Hepatocyte (in vitro differentiated cells): ENCODE measurements around the gene EHMT2. TPM values are rescaled to one million over a fixed set of nuclear protein-coding genes. Genes with fewer than 3 reads are reported as not detected.
"Not testable (repeated sequence)": the region's sequence is repeated elsewhere in the genome, so short reads cannot be mapped to it uniquely, and the experiment has no call there.

ENCODE experiments used
- DNase-seq: peaks from one replicate; pipeline ENCODE4 v3.0.0-alpha.2; 2016; ENCODE audit warnings: low spot score
- H2AFZ ChIP-seq: fragments of 200-600 bp; sonication (generic); 2 replicates; pipeline ENCODE4 v1.6.0; 2016; ENCODE audit warnings: antibody characterized with exemption, mild to moderate bottlenecking
- H3K27ac ChIP-seq: fragments of 200-600 bp; sonication (generic); 2 replicates; pipeline ENCODE4 v1.5.1; 2016; ENCODE audit warnings: mild to moderate bottlenecking
- H3K27me3 ChIP-seq: fragments of 200-600 bp; sonication (generic); 2 replicates; pipeline ENCODE4 v1.6.1; 2016
- H3K36me3 ChIP-seq: fragments of 200-600 bp; sonication (generic); replicated peaks from 2 replicates; pipeline ENCODE4 v1.5.1; 2016; ENCODE audit warnings: low read depth; ENCODE audit not compliant: insufficient read depth
- H3K4me1 ChIP-seq: fragments of 200-600 bp; sonication (generic); 2 replicates; pipeline ENCODE4 v1.5.1; 2016; ENCODE audit warnings: mild to moderate bottlenecking, moderate library complexity; ENCODE audit not compliant: insufficient read depth
- H3K4me2 ChIP-seq: fragments of 200-600 bp; sonication (generic); 2 replicates; pipeline ENCODE4 v1.6.0; 2016
- H3K4me3 ChIP-seq: fragments of 200-600 bp; sonication (generic); 2 replicates; pipeline ENCODE4 v1.5.1; 2016; ENCODE audit warnings: mild to moderate bottlenecking
- H3K79me2 ChIP-seq: fragments of 200-600 bp; sonication (generic); 2 replicates; pipeline ENCODE4 v1.6.0; 2017; ENCODE audit warnings: mild to moderate bottlenecking
- H3K9me2 ChIP-seq: fragments of 200-600 bp; sonication (generic); replicated peaks from 2 replicates; pipeline ENCODE4 v1.6.0; 2017; ENCODE audit warnings: mild to moderate bottlenecking; ENCODE audit not compliant: insufficient read depth
- H3K9me3 ChIP-seq: fragments of 200-600 bp; sonication (generic); 2 replicates; pipeline ENCODE4 v1.5.1; 2016; ENCODE audit warnings: low read depth, mild to moderate bottlenecking
- H4K20me1 ChIP-seq: fragments of 200-600 bp; sonication (generic); 2 replicates; pipeline ENCODE4 v1.6.0; 2016; ENCODE audit warnings: mild to moderate bottlenecking; ENCODE audit not compliant: insufficient read depth, poor library complexity, severe bottlenecking
- CTCF ChIP-seq: fragments of 200-600 bp; sonication (generic); IDR thresholded peaks from 2 replicates; pipeline ENCODE4 v1.5.1; 2016; ENCODE audit warnings: antibody characterized with exemption, mild to moderate bottlenecking; ENCODE audit not compliant: poor library complexity
- EZH2 ChIP-seq: fragments of 200-600 bp; sonication (generic); IDR thresholded peaks from 2 replicates; pipeline ENCODE4 v1.6.1; 2016; ENCODE audit warnings: antibody characterized with exemption, mild to moderate bottlenecking, borderline replicate concordance
- EZH2phosphoT487 ChIP-seq: fragments of 200-600 bp; sonication (generic); IDR thresholded peaks from one replicate; pipeline ENCODE4 v1.6.1; 2018; ENCODE audit warnings: antibody characterized with exemption, mild to moderate bottlenecking, low read depth, moderate library complexity; ENCODE audit not compliant: unreplicated experiment, severe bottlenecking
- WGBS: methylation state at CpG from one replicate; pipeline ENCODE4 v1.1.6; 2016; ENCODE audit warnings: low lambda C conversion rate; ENCODE audit errors: missing lambda C conversion rate; 5-methylcytosine and 5-hydroxymethylcytosine counted together
- polyA plus RNA-seq: library from polyadenylated mRNA; unstranded; fragments of >200 nt; fragmentation: Nextera tagmentation; extraction: Ambion mirVana; gene quantifications from 2 replicates; pipeline ENCODE4 v1.2.1, GENCODE V29; 2016
- total RNA-seq: library from RNA; depleted of rRNA; stranded (reverse); fragments of >200 nt; gene quantifications from 2 replicates; pipeline ENCODE4 v1.2.3, GENCODE V29; 2014

EHMT2 gene
- total and polyA plus RNA-seq, 2 experiments from 2014 or later: 40.0 to 41.9 TPM

- Histone ChIP-seq H3K9me3 (no peaks in the 10 kb centered on the region), H3K36me3 (no peaks in the 10 kb centered on the region), H2AFZ (no peak overlapping the region), H3K9me2 (no peaks in the 10 kb centered on the region), H3K4me1 (peaks cover under 1% of the 10 kb centered on the region), H3K4me3 (no peak overlapping the region), H3K27ac (no peak overlapping the region), H3K27me3 (no peaks in the 10 kb centered on the region), H4K20me1 (no peaks in the 10 kb centered on the region), H3K79me2 (no peaks in the 10 kb centered on the region), H3K4me2 (no peak overlapping the region)
- no peak for DNase-seq
- TF ChIP-seq EZH2phosphoT487 (no peak), EZH2 (no peak), CTCF (no peak)
- 62% methylated on average over 4 of the region's 4 CpGs for WGBS
These were observed 11.3 kb upstream of the EHMT2 start for GRCh38 chr6:31908791-31909190.

GRCh38 chr6:31908255-31908654 is 10.8 kb upstream of the EHMT2 start:
- H3K27me3 ChIP-seq, H3K27ac ChIP-seq, H3K36me3 ChIP-seq, H3K9me2 ChIP-seq, DNase-seq, H3K4me1 ChIP-seq, H3K9me3 ChIP-seq, H3K4me2 ChIP-seq, H4K20me1 ChIP-seq, H3K79me2 ChIP-seq, H3K4me3 ChIP-seq, H2AFZ ChIP-seq: not testable (repeated sequence)
- WGBS: 86% methylated on average over 5 of the region's 5 CpGs

- H3K27me3 ChIP-seq: no peaks in the 10 kb centered on the region
- no peak overlapping the region for H2AFZ ChIP-seq
- H3K9me3 ChIP-seq: no peaks in the 10 kb centered on the region
- no peak overlapping the region for H3K27ac ChIP-seq
- H3K36me3 ChIP-seq: no peaks in the 10 kb centered on the region
- no peaks in the 10 kb centered on the region for H3K9me2 ChIP-seq
- no peak for DNase-seq
- H3K79me2 ChIP-seq: no peaks in the 10 kb centered on the region
- TF ChIP-seq EZH2 (no peak), EZH2phosphoT487 (no peak), CTCF (no peak)
- H4K20me1 ChIP-seq: no peaks in the 10 kb centered on the region
- H3K4me2 ChIP-seq: no peak overlapping the region
- no peak overlapping the region for H3K4me3 ChIP-seq
- H3K4me1 ChIP-seq: peaks cover 10% of the 10 kb centered on the region
- WGBS: 70% methylated on average over 7 of the region's 7 CpGs
These were observed 9.8 kb upstream of the EHMT2 start for GRCh38 chr6:31907158-31907813.

- not testable (repeated sequence) for H4K20me1 ChIP-seq, H3K9me2 ChIP-seq, H3K27ac ChIP-seq, H2AFZ ChIP-seq, DNase-seq, H3K4me3 ChIP-seq, H3K79me2 ChIP-seq, H3K9me3 ChIP-seq, H3K4me2 ChIP-seq, H3K27me3 ChIP-seq, H3K36me3 ChIP-seq
- H3K4me1 ChIP-seq: peaks cover 10% of the 10 kb centered on the region
- WGBS: 81% methylated on average over 8 of the region's 8 CpGs
These were observed 9.2 kb upstream of the EHMT2 start for GRCh38 chr6:31906727-31907126.
